NT2/D1 (cell line): Measurements from ENCODE around the gene MBOAT1.

Experiments
- DNase-seq: peaks from one replicate; pipeline ENCODE4 v3.0.0-alpha.2; 2011; ENCODE audit warnings: low read depth, low spot score
- H3K27me3 ChIP-seq: 2 replicates; pipeline ENCODE4 v1.6.0; 2011; ENCODE audit warnings: mild to moderate bottlenecking; ENCODE audit not compliant: insufficient read length, insufficient read depth
- H3K36me3 ChIP-seq: 2 replicates; pipeline ENCODE4 v1.6.1; 2011; ENCODE audit warnings: mild to moderate bottlenecking, low read length, mixed read lengths; ENCODE audit not compliant: insufficient read depth, insufficient read length
- H3K4me1 ChIP-seq: 2 replicates; pipeline ENCODE4 v1.5.1; 2011; ENCODE audit not compliant: insufficient read depth, insufficient read length
- H3K4me3 ChIP-seq: 2 replicates; pipeline ENCODE4 v1.5.1; 2011; ENCODE audit warnings: low read depth; ENCODE audit not compliant: insufficient read length
- H3K9ac ChIP-seq: 2 replicates; pipeline ENCODE4 v1.6.0; 2011; ENCODE audit warnings: low read depth; ENCODE audit not compliant: insufficient read length
- H3K9me3 ChIP-seq: 2 replicates; pipeline ENCODE4 v1.5.1; 2011; ENCODE audit warnings: mild to moderate bottlenecking, low read length; ENCODE audit not compliant: insufficient read depth
- SUZ12 ChIP-seq: IDR thresholded peaks from 2 replicates; pipeline ENCODE4 v1.6.1; 2011; ENCODE audit not compliant: insufficient read length, insufficient read depth; ENCODE audit errors: extremely low read depth
- YY1 ChIP-seq: IDR thresholded peaks from 2 replicates; pipeline ENCODE4 v1.6.1; 2011; ENCODE audit not compliant: insufficient read length, insufficient read depth
- ZNF274 ChIP-seq: IDR thresholded peaks from 2 replicates; pipeline ENCODE4 v1.6.1; 2011; ENCODE audit warnings: mild to moderate bottlenecking, low read depth, low read length

MBOAT1 gene

DNA sequence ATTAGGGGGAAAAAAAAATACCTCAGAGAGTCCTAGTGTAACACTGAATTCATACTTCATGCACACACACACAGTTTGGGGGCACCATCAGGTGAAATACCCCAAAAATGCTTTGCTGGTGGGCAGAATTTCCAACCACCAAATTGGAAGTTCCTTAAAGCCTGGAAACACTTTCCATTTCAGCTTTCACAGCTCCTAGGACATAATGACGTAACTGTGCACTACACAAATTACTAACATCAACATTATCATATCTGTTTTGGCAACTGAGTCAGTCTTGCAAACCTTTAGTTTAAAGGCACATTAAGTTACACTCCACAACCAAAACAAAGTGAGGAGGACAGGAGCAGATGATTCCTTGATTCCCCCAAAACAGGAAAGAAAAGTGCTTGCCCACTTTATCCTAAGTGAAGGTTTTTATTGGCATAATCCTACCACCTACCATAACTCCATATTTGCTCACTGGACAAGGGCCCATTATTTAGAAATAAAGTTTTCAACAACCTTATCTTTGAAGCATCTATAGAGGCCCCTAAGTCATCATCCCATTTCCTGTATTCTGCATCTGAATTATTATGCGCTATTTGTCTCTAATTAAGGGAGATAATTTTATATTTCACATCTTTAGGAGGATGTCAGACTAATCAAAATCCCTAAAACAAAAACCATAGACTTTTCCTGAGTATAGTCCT lies 3.4 kb downstream of the MBOAT1 start:
- H3K9me3 ChIP-seq = no peaks in the 10 kb centered on the region
- H3K27me3 ChIP-seq = peaks cover 2% of the 10 kb centered on the region
- H3K4me1 ChIP-seq = peaks cover 2% of the 10 kb centered on the region
- no peak overlapping the region for H3K4me3 ChIP-seq
- no peaks in the 10 kb centered on the region for H3K36me3 ChIP-seq
- DNase-seq = no peak
- TF ChIP-seq ZNF274 (no peak), YY1 (no peak), SUZ12 (no peak)
- H3K9ac ChIP-seq = no peak overlapping the region

DNA sequence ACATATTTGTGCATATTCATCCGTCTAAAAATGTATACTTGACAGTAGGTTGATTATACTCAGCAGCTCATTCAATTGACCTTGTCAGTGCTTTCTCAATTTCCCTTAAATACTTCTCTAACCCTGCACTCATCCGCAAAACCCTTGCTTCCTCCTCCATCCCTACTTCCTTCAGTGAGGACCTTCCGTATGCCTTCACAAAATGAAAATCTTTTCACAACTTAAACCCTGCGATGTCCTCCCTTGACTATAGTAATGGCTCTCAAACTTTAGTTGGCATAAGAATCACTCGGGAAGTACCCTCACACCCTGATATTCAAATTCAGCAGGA lies 5.2 kb downstream of the MBOAT1 start:
- peaks cover 2% of the 10 kb centered on the region for H3K27me3 ChIP-seq
- peaks cover 2% of the 10 kb centered on the region for H3K4me1 ChIP-seq
- no peaks in the 10 kb centered on the region for H3K9me3 ChIP-seq
- no peak for DNase-seq
- no peak overlapping the region for H3K9ac ChIP-seq
- no peak overlapping the region for H3K4me3 ChIP-seq
- H3K36me3 ChIP-seq = no peaks in the 10 kb centered on the region
- TF ChIP-seq SUZ12 = no peak
- TF ChIP-seq ZNF274 = no peak
- TF ChIP-seq YY1 = no peak

DNA sequence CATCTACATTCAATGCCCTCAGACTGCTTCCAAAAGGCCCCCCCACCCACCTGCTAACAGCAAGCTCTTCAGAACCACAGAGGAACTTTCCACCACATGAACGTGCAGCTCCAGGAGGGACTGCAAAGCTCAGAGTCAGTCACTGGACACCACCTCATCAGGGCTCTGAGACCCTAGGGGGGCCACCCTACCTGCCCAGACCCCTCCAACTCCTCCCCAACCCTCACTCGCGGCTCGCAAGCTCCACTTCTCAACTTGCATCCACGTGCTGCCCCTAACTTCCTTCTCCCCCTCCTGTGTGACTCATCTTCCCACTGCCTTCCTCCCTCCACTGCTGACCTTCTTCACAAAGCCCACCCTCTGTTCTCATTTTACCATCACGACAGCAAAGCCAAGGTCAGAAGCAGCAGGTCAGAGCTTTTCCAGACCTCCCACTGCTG lies 6.5 kb downstream of the MBOAT1 start:
- no peak for DNase-seq
- Histone ChIP-seq H3K36me3 (no peaks in the 10 kb centered on the region), H3K9me3 (no peaks in the 10 kb centered on the region), H3K4me3 (no peak overlapping the region), H3K27me3 (no peaks in the 10 kb centered on the region), H3K9ac (no peak overlapping the region), H3K4me1 (peaks cover 2% of the 10 kb centered on the region)
- no peak for TF ChIP-seq SUZ12
- no peak for TF ChIP-seq YY1
- no peak for TF ChIP-seq ZNF274

DNA sequence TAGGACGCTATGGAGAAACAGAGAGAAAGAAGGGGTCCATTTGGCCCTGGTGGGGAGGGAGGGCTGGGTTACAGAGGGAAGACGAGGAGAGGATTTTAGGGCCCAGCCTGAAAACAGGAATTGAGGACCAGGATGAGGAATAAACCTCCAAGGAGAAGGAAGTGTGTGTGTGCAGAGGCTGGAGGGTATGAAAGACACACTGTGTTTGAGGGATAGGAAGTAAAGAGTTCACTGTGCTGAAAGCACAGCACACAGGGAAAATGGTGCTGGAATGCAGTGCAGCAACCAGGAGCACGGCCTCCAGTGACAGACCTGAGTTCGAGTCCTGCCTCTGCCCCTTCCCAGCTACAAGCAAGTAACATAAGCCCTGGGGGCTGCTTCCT lies 7.8 kb downstream of the MBOAT1 start:
- Histone ChIP-seq H3K9ac (no peak overlapping the region), H3K27me3 (no peaks in the 10 kb centered on the region), H3K9me3 (no peaks in the 10 kb centered on the region), H3K4me1 (peaks cover 2% of the 10 kb centered on the region), H3K4me3 (no peak overlapping the region), H3K36me3 (no peaks in the 10 kb centered on the region)
- TF ChIP-seq ZNF274 = no peak
- no peak for TF ChIP-seq SUZ12
- no peak for TF ChIP-seq YY1
- no peak for DNase-seq

- H3K9me3 ChIP-seq = no peaks in the 10 kb centered on the region
- H3K27me3 ChIP-seq = no peaks in the 10 kb centered on the region
- TF ChIP-seq YY1 (no peak), SUZ12 (no peak)
- no peak overlapping the region for H3K9ac ChIP-seq
- no peak for DNase-seq
- H3K4me3 ChIP-seq = no peak overlapping the region
- H3K4me1 ChIP-seq = peaks cover 2% of the 10 kb centered on the region
- H3K36me3 ChIP-seq = no peaks in the 10 kb centered on the region
Measured at GRCh38 chr6:20203561-20204511, 8.4 kb downstream of the MBOAT1 start.

GRCh38 chr6:20202699-20203302 lies 9.5 kb downstream of the MBOAT1 start:
- Histone ChIP-seq H3K9me3 (no peaks in the 10 kb centered on the region), H3K4me1 (peaks cover 2% of the 10 kb centered on the region), H3K4me3 (no peak overlapping the region), H3K36me3 (no peaks in the 10 kb centered on the region), H3K9ac (no peak overlapping the region), H3K27me3 (no peaks in the 10 kb centered on the region)
- no peak for DNase-seq
- TF ChIP-seq SUZ12 (no peak), YY1 (no peak), ZNF274 (no peak)

GRCh38 chr6:20202324-20202658 lies 10.0 kb downstream of the MBOAT1 start:
- no peaks in the 10 kb centered on the region for H3K36me3 ChIP-seq
- no peak overlapping the region for H3K9ac ChIP-seq
- TF ChIP-seq ZNF274 (no peak), SUZ12 (no peak), YY1 (no peak)
- H3K4me1 ChIP-seq = peaks cover 2% of the 10 kb centered on the region
- H3K4me3 ChIP-seq = no peak overlapping the region
- H3K9me3 ChIP-seq = no peaks in the 10 kb centered on the region
- no peaks in the 10 kb centered on the region for H3K27me3 ChIP-seq
- no peak for DNase-seq
